Endothelial cell of umbilical vein (primary cell): Measurements from ENCODE around the gene RASSF6. TPM values are rescaled to one million over a fixed set of nuclear protein-coding genes. Genes with fewer than 3 reads are reported as not detected.

ENCODE experiments used
- BruUV-seq: library from RNA; stranded (reverse); fragments of 400-500 nt; replicated peaks from 2 replicates; lab custom pipeline; 2021; lab: Mats Ljungman, UMichigan
- CTCF ChIA-PET: fragments of 300-600, 350-600 bp; sonication (Branson Sonifier 250); formaldehyde crosslinking; loops from one replicate; lab custom pipeline; 2021; ENCODE audit warnings: antibody characterized with exemption, inconsistent platforms; lab: Charles Lee
- POLR2A ChIA-PET: fragments of 300-600, 350-600 bp; sonication (Branson Sonifier 250); formaldehyde crosslinking; loops from one replicate; lab custom pipeline; 2021; ENCODE audit warnings: antibody characterized with exemption, inconsistent platforms; lab: Charles Lee
- DNase-seq: peaks from one replicate; pipeline ENCODE4 v3.0.0-alpha.2; 2011; ENCODE audit warnings: low read depth, low spot score
- FAIRE-seq: peaks from 2 replicates; lab custom pipeline; 2011; peaks lifted over from hg19 to GRCh38; lab: Jason Lieb, UNC
- H2AFZ ChIP-seq: 2 replicates; pipeline ENCODE4 v1.6.0; 2012; ENCODE audit warnings: low read depth, low read length, control low read depth, inconsistent platforms
- H3K27ac ChIP-seq: 2 replicates; pipeline ENCODE4 v1.5.1; 2011; ENCODE audit warnings: low read depth, mild to moderate bottlenecking, control low read depth, low read length, moderate library complexity; ENCODE audit not compliant: insufficient read depth
- H3K27me3 ChIP-seq, 2 experiments: 2 replicates each; pipeline versions ENCODE4 v1.6.0 to v1.6.1; 2011; ENCODE audit warnings: low read length in 2 of 2, mixed read lengths in 1 of 2; ENCODE audit not compliant: control insufficient read depth in 2 of 2, insufficient read depth in 2 of 2
- H3K36me3 ChIP-seq, 2 experiments: 2 replicates in 1 of 2; 3 replicates in 1 of 2; pipeline ENCODE4 v1.5.1; 2011; ENCODE audit warnings: low read length in 2 of 2, mild to moderate bottlenecking in 1 of 2, moderate library complexity in 1 of 2; ENCODE audit not compliant: control insufficient read depth in 2 of 2, insufficient read depth in 2 of 2; ENCODE audit errors: extremely low read depth in 1 of 2
- H3K4me1 ChIP-seq: 3 replicates; pipeline ENCODE4 v1.5.1; 2011; ENCODE audit warnings: mild to moderate bottlenecking, low read length; ENCODE audit not compliant: control insufficient read depth, insufficient read depth; ENCODE audit errors: extremely low read depth
- H3K4me2 ChIP-seq: 2 replicates; pipeline ENCODE4 v1.6.1; 2011; ENCODE audit warnings: low read length, control low read depth, mixed read lengths; ENCODE audit not compliant: insufficient read depth
- H3K4me3 ChIP-seq, 3 experiments: fragments of 200-600 bp in 1 of 3; sonication (generic), shearing (Covaris generic) in 1 of 3; replicated peaks in 1 of 3; 2 replicates each; pipeline ENCODE4 v1.5.1; 2011 to 2016; ENCODE audit warnings: control low read depth in 3 of 3, low read length in 3 of 3, mild to moderate bottlenecking in 2 of 3, inconsistent platforms in 1 of 3, low read depth in 1 of 3, moderate library complexity in 1 of 3; ENCODE audit not compliant: insufficient read depth in 1 of 3
- H3K79me2 ChIP-seq: 2 replicates; pipeline ENCODE4 v1.6.0; 2012; ENCODE audit warnings: low read length, inconsistent platforms; ENCODE audit not compliant: control insufficient read depth, insufficient read depth
- H3K9ac ChIP-seq: replicated peaks from 2 replicates; pipeline ENCODE3; 2011; ENCODE audit warnings: low read length, control low read depth; ENCODE audit not compliant: insufficient read depth; ENCODE audit errors: extremely low read depth
- H3K9me1 ChIP-seq: replicated peaks from 3 replicates; pipeline ENCODE4 v1.6.0; 2011; ENCODE audit warnings: mild to moderate bottlenecking, low read length; ENCODE audit not compliant: control insufficient read depth, insufficient read depth; ENCODE audit errors: extremely low read depth
- H3K9me3 ChIP-seq: replicated peaks from 2 replicates; pipeline ENCODE4 v1.5.1; 2012; ENCODE audit warnings: low read length, inconsistent platforms; ENCODE audit not compliant: control insufficient read depth, insufficient read depth
- H4K20me1 ChIP-seq: replicated peaks from 2 replicates; pipeline ENCODE3; 2011; ENCODE audit warnings: mild to moderate bottlenecking, low read length; ENCODE audit not compliant: control insufficient read depth, insufficient read depth; ENCODE audit errors: extremely low read depth
- JUN ChIP-seq: IDR thresholded peaks from 2 replicates; pipeline ENCODE4 v1.6.1; 2011; ENCODE audit warnings: borderline replicate concordance, low read depth; ENCODE audit not compliant: insufficient read length, insufficient read depth
- MYC ChIP-seq: IDR thresholded peaks from one replicate; pipeline ENCODE4 v1.6.1; 2011; ENCODE audit warnings: mild to moderate bottlenecking, low read depth, low read length
- POLR2A ChIP-seq: IDR thresholded peaks from 2 replicates; pipeline ENCODE4 v1.6.1; 2012; ENCODE audit warnings: low read depth, mild to moderate bottlenecking, control low read depth, low read length
- dilution Hi-C: fragments of 300-500 bp; cut with MboI; formaldehyde crosslinking; loops from one replicate; pipeline ENCODE4 v1.15.0; 2019; ENCODE audit warnings: low sequenced_read_pairs; ENCODE audit not compliant: extremely low pct_ligation_motif_present
- intact Hi-C: fragments of 100-400 bp; cut with micrococcal nuclease; formaldehyde crosslinking; loops from one replicate; pipeline ENCODE4 v1.10.0; 2022
- polyA plus RNA-seq, 4 experiments: library from polyadenylated mRNA; depleted of rRNA in 3 of 4; stranded (reverse) in 3 of 4; unstranded in 1 of 4; fragments of >200 nt; gene quantifications; 2 replicates each; pipeline versions ENCODE4 v1.2.1 to v1.2.3, GENCODE V29; 2011 to 2012; ENCODE audit warnings: missing spikeins in 1 of 4
- total RNA-seq: library from RNA; stranded (reverse); gene quantifications from 2 replicates; pipeline ENCODE4 v1.2.3, GENCODE V29; 2021
- TF ChIP-seq, protein P1 (sequence below), 2 donors: IDR thresholded peaks; 1 replicate in 1 of 2; 2 replicates in 1 of 2; pipeline ENCODE4 v1.5.1; 2011; ENCODE audit warnings: low read length in 2 of 2, mild to moderate bottlenecking in 2 of 2, moderate library complexity in 2 of 2, control low read depth in 1 of 2, inconsistent platforms in 1 of 2, low read depth in 1 of 2; ENCODE audit not compliant: insufficient read depth in 1 of 2; ENCODE audit errors: extremely low read depth in 1 of 2

RASSF6 gene
- total and polyA plus RNA-seq, 2 donors (not counting 3 experiments of a cell fraction or from before 2014, with no cell fraction given): not detected

DNA sequence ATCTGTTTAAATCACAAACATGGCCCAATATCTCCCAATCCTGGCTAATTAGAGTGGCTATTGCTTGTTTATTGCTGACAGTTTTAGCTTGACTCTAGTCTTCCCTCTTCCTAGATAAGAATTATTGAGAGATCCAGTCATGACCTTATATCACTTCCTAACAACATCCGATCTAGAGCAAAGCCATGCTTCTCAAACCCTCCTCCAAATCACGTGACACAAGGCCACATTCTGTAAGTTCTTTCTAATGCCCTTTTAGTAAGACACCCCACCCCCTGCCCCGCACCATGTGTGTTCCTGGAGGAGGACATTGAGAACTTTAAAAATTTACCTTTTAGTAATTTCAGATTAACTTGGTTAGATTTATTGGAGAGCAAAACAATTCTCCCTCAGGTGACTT lies 40.6 kb upstream of the RASSF6 start:
- POLR2A ChIA-PET: no interaction called here
- Histone ChIP-seq H3K9me1 (no peaks in the 10 kb centered on the region), H3K9me3 (no peaks in the 10 kb centered on the region), H3K9ac (no peak overlapping the region), H3K79me2 (no peaks in the 10 kb centered on the region), H3K4me3 (no peak overlapping the region), H3K27me3 (no peaks in the 10 kb centered on the region), H4K20me1 (no peaks in the 10 kb centered on the region), H3K4me2 (peak overlapping the region; percentile 4), H3K4me1 (peaks cover 28% of the 10 kb centered on the region), H2AFZ (no peak overlapping the region), H3K27ac (peak overlapping the region; percentile 53), H3K36me3 (no peaks in the 10 kb centered on the region)
- CTCF ChIA-PET: interaction anchor here (0.5 to 6.1 kb wide), 11 partner anchors 67 to 528 kb away, joined by 3 to 95 read pairs (median 13); partner anchors contain the start of genes CXCL2, CXCL3 and CXCL6
- TF ChIP-seq JUN (no peak), POLR2A (no peak)
- intact Hi-C loops (loop anchor here (1.0 to 5.0 kb wide), 4 partner anchors 181 to 972 kb away; partner anchors contain the start of gene CXCL2), dilution Hi-C loops (no loop called here)
- no peak for FAIRE-seq
- BruUV-seq: no TSS peak
- no peak for DNase-seq

DNA sequence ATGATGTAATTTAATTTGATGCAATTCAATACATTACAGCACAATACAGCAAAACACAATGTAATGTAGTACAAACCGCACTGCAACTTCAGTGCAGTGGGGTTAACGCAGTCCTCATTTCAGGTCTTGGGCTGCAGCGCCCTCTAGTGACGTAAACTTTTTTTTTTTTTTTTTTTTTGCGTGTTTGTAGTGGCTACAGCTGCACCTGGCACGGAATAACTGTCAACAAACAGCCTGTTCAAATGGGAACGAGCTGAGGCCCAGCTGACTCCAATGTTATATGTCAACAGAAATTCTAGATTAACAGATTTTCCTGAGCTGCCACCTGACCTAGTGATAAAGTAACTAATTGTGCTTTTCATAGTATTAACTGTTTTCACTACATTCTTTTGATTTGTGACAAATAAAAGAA lies 33.5 kb upstream of the RASSF6 start:
- no peaks in the 10 kb centered on the region for H4K20me1 ChIP-seq
- no peaks in the 10 kb centered on the region for H3K36me3 ChIP-seq
- no peaks in the 10 kb centered on the region for H3K79me2 ChIP-seq
- no peak overlapping the region for H3K4me3 ChIP-seq
- H3K9me1 ChIP-seq: no peaks in the 10 kb centered on the region
- dilution Hi-C loops (no loop called here), intact Hi-C loops (loop anchor here (1.0 to 5.0 kb wide), 5 partner anchors 60 to 481 kb away; no protein-coding TSS in a partner anchor)
- H3K27ac ChIP-seq: no peak overlapping the region
- no peak overlapping the region for H3K4me2 ChIP-seq
- H3K9me3 ChIP-seq: no peaks in the 10 kb centered on the region
- no TSS peak for BruUV-seq
- H3K27me3 ChIP-seq: no peaks in the 10 kb centered on the region
- DNase-seq (peak; percentile 91), FAIRE-seq (peak; percentile 79)
- ChIA-PET POLR2A (no interaction called here), CTCF (interaction anchor here (0.6 to 6.0 kb wide), 49 partner anchors 9 to 549 kb away, joined by 3 to 122 read pairs (median 4); partner anchors contain the start of genes CXCL2, CXCL3 and CXCL8)
- TF ChIP-seq MYC: no peak
- TF ChIP-seq, protein P1, sequence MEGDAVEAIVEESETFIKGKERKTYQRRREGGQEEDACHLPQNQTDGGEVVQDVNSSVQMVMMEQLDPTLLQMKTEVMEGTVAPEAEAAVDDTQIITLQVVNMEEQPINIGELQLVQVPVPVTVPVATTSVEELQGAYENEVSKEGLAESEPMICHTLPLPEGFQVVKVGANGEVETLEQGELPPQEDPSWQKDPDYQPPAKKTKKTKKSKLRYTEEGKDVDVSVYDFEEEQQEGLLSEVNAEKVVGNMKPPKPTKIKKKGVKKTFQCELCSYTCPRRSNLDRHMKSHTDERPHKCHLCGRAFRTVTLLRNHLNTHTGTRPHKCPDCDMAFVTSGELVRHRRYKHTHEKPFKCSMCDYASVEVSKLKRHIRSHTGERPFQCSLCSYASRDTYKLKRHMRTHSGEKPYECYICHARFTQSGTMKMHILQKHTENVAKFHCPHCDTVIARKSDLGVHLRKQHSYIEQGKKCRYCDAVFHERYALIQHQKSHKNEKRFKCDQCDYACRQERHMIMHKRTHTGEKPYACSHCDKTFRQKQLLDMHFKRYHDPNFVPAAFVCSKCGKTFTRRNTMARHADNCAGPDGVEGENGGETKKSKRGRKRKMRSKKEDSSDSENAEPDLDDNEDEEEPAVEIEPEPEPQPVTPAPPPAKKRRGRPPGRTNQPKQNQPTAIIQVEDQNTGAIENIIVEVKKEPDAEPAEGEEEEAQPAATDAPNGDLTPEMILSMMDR (IDR thresholded peaks at IDR 0.05; ENCODE audit: extremely low read depth in 1 of 2, insufficient read depth in 1 of 2, low read depth in 1 of 2, low read length in 2 of 2): peak; percentile 33 to 41
- H2AFZ ChIP-seq: no peak overlapping the region
- H3K9ac ChIP-seq: no peak overlapping the region
- no peaks in the 10 kb centered on the region for H3K4me1 ChIP-seq
